ENCODE data around the gene KRT20.

GRCh38 chr17:40879026-40879425, 6.0 kb downstream of the KRT20 start:
- TF ChIP-seq, protein P1, sequence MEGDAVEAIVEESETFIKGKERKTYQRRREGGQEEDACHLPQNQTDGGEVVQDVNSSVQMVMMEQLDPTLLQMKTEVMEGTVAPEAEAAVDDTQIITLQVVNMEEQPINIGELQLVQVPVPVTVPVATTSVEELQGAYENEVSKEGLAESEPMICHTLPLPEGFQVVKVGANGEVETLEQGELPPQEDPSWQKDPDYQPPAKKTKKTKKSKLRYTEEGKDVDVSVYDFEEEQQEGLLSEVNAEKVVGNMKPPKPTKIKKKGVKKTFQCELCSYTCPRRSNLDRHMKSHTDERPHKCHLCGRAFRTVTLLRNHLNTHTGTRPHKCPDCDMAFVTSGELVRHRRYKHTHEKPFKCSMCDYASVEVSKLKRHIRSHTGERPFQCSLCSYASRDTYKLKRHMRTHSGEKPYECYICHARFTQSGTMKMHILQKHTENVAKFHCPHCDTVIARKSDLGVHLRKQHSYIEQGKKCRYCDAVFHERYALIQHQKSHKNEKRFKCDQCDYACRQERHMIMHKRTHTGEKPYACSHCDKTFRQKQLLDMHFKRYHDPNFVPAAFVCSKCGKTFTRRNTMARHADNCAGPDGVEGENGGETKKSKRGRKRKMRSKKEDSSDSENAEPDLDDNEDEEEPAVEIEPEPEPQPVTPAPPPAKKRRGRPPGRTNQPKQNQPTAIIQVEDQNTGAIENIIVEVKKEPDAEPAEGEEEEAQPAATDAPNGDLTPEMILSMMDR (conservative IDR thresholded peaks at IDR 0.05; ENCODE audit: low read depth in 2 of 2), result no peak
- TF ChIP-seq EZH2phosphoT487 (IDR thresholded peaks at IDR 0.05; ENCODE audit: unreplicated experiment) (no peak), EZH2 (IDR thresholded peaks at IDR 0.05; ENCODE audit: low read depth, unreplicated experiment) (no peak), POLR2AphosphoS5 (IDR thresholded peaks at IDR 0.05; ENCODE audit: low read depth) (no peak), REST (IDR thresholded peaks at IDR 0.05; ENCODE audit: unreplicated experiment) (no peak)

All from GM23338 (cell line).